HepG2 (cell line): ENCODE data around the gene BAHCC1. TPM values are rescaled to one million over a fixed set of nuclear protein-coding genes. Genes with fewer than 3 reads are reported as not detected.

Experiments
- CCAR2 ChIP-seq: fragments of 200-400 bp; formaldehyde crosslinking; optimal IDR thresholded peaks from 2 replicates; pipeline ENCODE3; 2018; ENCODE audit warnings: low read depth, mild to moderate bottlenecking, low read length, moderate library complexity
- GPBP1L1 ChIP-seq: sonication (generic); formaldehyde crosslinking; IDR thresholded peaks from 2 replicates; pipeline ENCODE4 v1.5.0; 2020; ENCODE audit warnings: mild to moderate bottlenecking, missing genetic modification reagents
- ISL2 ChIP-seq: sonication (generic); formaldehyde crosslinking; IDR thresholded peaks from 2 replicates; pipeline ENCODE4 v1.5.0; 2020; ENCODE audit warnings: missing genetic modification reagents
- KLF13 ChIP-seq: sonication (generic); formaldehyde crosslinking; IDR thresholded peaks from 2 replicates; pipeline ENCODE4 v1.4.0; 2020; ENCODE audit warnings: mild to moderate bottlenecking, missing genetic modification reagents
- MEIS2 ChIP-seq: sonication (generic); formaldehyde crosslinking; IDR thresholded peaks from 2 replicates; pipeline ENCODE4 v1.9.0; 2021; ENCODE audit warnings: mild to moderate bottlenecking, missing genetic modification reagents
- MYNN ChIP-seq: sonication (generic); formaldehyde crosslinking; IDR thresholded peaks from 2 replicates; pipeline ENCODE4 v1.4.0; 2020; ENCODE audit warnings: mild to moderate bottlenecking, low read depth, missing genetic modification reagents
- NRL ChIP-seq: sonication (generic); formaldehyde crosslinking; IDR thresholded peaks from 2 replicates; pipeline ENCODE4 v1.5.0; 2020; ENCODE audit warnings: missing genetic modification reagents, mild to moderate bottlenecking, moderate library complexity, borderline replicate concordance
- RBM22 ChIP-seq: fragments of 200-400 bp; formaldehyde crosslinking; optimal IDR thresholded peaks from 2 replicates; pipeline ENCODE3; 2017; ENCODE audit warnings: mild to moderate bottlenecking, low read length, moderate library complexity
- RCOR2 ChIP-seq: IDR thresholded peaks from 2 replicates; pipeline ENCODE4 v1.6.1; 2016; ENCODE audit warnings: missing biosample characterization, missing genetic modification reagents
- REL ChIP-seq: sonication (generic); formaldehyde crosslinking; conservative IDR thresholded peaks from 2 replicates; pipeline ENCODE4 v1.8.0; 2022; ENCODE audit warnings: mild to moderate bottlenecking, missing genetic modification reagents, moderate library complexity
- TGIF2 ChIP-seq: IDR thresholded peaks from 2 replicates; pipeline ENCODE4 v1.6.1; 2016; ENCODE audit warnings: control low read depth, missing compliant biosample characterization
- ZNF24 ChIP-seq: fragments of 450-650 bp; IDR thresholded peaks from 2 replicates; pipeline ENCODE4 v1.6.1; 2017; ENCODE audit warnings: antibody characterized with exemption, mild to moderate bottlenecking
- ZNF30 ChIP-seq: sonication (generic); formaldehyde crosslinking; IDR thresholded peaks from 2 replicates; pipeline ENCODE4 v1.5.0; 2020; ENCODE audit warnings: mild to moderate bottlenecking, missing genetic modification reagents
- ZNF44 ChIP-seq: sonication (generic); formaldehyde crosslinking; IDR thresholded peaks from 2 replicates; pipeline ENCODE4 v1.5.1; 2020; ENCODE audit warnings: mild to moderate bottlenecking, missing genetic modification reagents
- ZNF546 ChIP-seq: sonication (generic); formaldehyde crosslinking; conservative IDR thresholded peaks from 2 replicates; pipeline ENCODE4 v1.8.1; 2023; ENCODE audit warnings: mild to moderate bottlenecking, missing genetic modification reagents
- ZNF574 ChIP-seq: sonication (generic); formaldehyde crosslinking; IDR thresholded peaks from 2 replicates; pipeline ENCODE4 v1.4.0; 2020; ENCODE audit warnings: missing genetic modification reagents
- ZNF646 ChIP-seq: sonication (generic); formaldehyde crosslinking; IDR thresholded peaks from 2 replicates; pipeline ENCODE4 v1.9.0; 2021; ENCODE audit warnings: mild to moderate bottlenecking, missing genetic modification reagents
- ZNF660 ChIP-seq: sonication (generic); formaldehyde crosslinking; IDR thresholded peaks from 2 replicates; pipeline ENCODE4 v1.5.1; 2020; ENCODE audit warnings: mild to moderate bottlenecking, low read depth, missing genetic modification reagents, borderline replicate concordance
- ZNF720 ChIP-seq: sonication (generic); formaldehyde crosslinking; IDR thresholded peaks from 2 replicates; pipeline ENCODE4 v1.4.0; 2020; ENCODE audit warnings: missing genetic modification reagents
- ZNF747 ChIP-seq: sonication (generic); formaldehyde crosslinking; IDR thresholded peaks from 2 replicates; pipeline ENCODE4 v1.8.1; 2023; ENCODE audit warnings: missing genetic modification reagents, mild to moderate bottlenecking, borderline replicate concordance
- ZNF788 ChIP-seq: sonication (generic); formaldehyde crosslinking; IDR thresholded peaks from 2 replicates; pipeline ENCODE4 v1.5.0; 2020; ENCODE audit warnings: mild to moderate bottlenecking, missing genetic modification reagents, borderline replicate concordance
- polyA plus RNA-seq, 8 experiments: library from polyadenylated mRNA; depleted of rRNA in 3 of 8; stranded (reverse) in 7 of 8; unstranded in 1 of 8; fragments of >200 nt; fragmentation: Illumina TruSeq in 4 of 8; extraction: Trizol in 4 of 8; gene quantifications; 2 replicates each; pipeline versions ENCODE4 v1.2.1 to v1.2.3, GENCODE V29; 2011 to 2016; ENCODE audit warnings: low read depth in 4 of 8, missing spikeins in 1 of 8, mixed read lengths in 1 of 8; ENCODE audit not compliant: insufficient read depth in 1 of 8
- total RNA-seq, 5 experiments: library from RNA; depleted of rRNA; stranded (reverse); fragments of >200 nt; fragmentation: Illumina TruSeq; extraction: Trizol; gene quantifications; 2 replicates each; pipeline ENCODE4 v1.2.3, GENCODE V29; 2016; ENCODE audit warnings: low read depth in 1 of 5

The BAHCC1 gene
- total and polyA plus RNA-seq, 2 of the 13 experiments (the other 11 are each of a cell fraction or from before 2014, with no cell fraction given), result 1.4 to 1.7 TPM

GRCh38 chr17:81388612-81389367, 6.5 kb upstream of the BAHCC1 start (continued):
- no peak for TF ChIP-seq ISL2 (CRISPR knock-in tag)
- no peak for TF ChIP-seq REL (CRISPR knock-in tag)
- no peak for TF ChIP-seq ZNF546 (CRISPR knock-in tag)
- no peak for TF ChIP-seq GPBP1L1 (CRISPR knock-in tag)
- TF ChIP-seq NRL, result no peak; the same call in 1 of the 2 replicates
- TF ChIP-seq MEIS2 (CRISPR knock-in tag), result no peak
- no peak for TF ChIP-seq RBM22
- TF ChIP-seq ZNF720, result no peak
- TF ChIP-seq ZNF24, result no peak
- no peak for TF ChIP-seq MYNN (CRISPR knock-in tag)
- no peak for TF ChIP-seq KLF13 (CRISPR knock-in tag)
- TF ChIP-seq TGIF2, result no peak
- no peak for TF ChIP-seq ZNF44 (CRISPR knock-in tag)
- TF ChIP-seq RCOR2 (CRISPR knock-in tag), result no peak
- TF ChIP-seq ZNF747 (CRISPR knock-in tag), result no peak
- TF ChIP-seq ZNF788 (CRISPR knock-in tag), result no peak
- no peak for TF ChIP-seq ZNF574 (CRISPR knock-in tag)
- TF ChIP-seq CCAR2, result no peak
- no peak for TF ChIP-seq ZNF646
- TF ChIP-seq ZNF660 (CRISPR knock-in tag), result no peak
- TF ChIP-seq ZNF30 (CRISPR knock-in tag), result no peak
